ENCODE results near the gene TRPM2.

TRPM2 gene

DNA sequence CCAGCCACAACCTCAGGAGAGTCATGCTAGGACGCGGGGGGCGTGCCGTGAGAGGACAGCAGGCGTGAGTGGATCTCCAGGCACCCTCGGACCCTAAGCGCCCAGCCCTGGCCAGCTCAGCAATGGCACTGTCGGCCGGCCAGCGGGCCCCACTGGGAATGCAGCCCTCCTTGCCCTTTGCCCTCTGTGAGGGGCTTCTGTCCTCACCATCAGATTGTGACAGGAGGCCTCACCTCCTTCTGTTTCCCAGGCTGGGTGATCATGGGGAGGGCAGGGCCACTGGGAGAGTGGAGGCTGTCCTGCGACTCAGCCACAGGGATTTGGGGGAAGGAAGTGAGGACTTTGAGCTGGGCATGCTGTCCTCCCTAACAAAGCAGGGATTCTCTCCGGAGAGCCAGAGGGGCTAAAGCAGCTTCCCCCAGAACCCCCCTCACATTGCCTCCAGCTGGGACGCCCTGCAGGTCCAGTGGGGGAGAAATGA, 95.3 kb downstream of the TRPM2 start:
- H3K27ac ChIP-seq (ENCODE audit: low read length) = no peak overlapping the region
- no peak overlapping the region for H3K9ac ChIP-seq (ENCODE audit: low read depth, low read length)
- H3K4me2 ChIP-seq (ENCODE audit: insufficient read depth, low read length) = no peak overlapping the region
- no peaks in the 10 kb centered on the region for H3K36me3 ChIP-seq (ENCODE audit: insufficient read depth, low read length)
- TF ChIP-seq CTCF (IDR thresholded peaks at IDR 0.05; ENCODE audit: borderline replicate concordance, extremely low read depth, low read length, poor library complexity, severe bottlenecking) (no peak), EZH2 (IDR thresholded peaks at IDR 0.05; ENCODE audit: borderline replicate concordance, low read depth, low read length, severe bottlenecking) (no peak)
- H3K79me2 ChIP-seq (ENCODE audit: insufficient read depth, low read length) = no peaks in the 10 kb centered on the region
- H4K20me1 ChIP-seq (ENCODE audit: insufficient read depth, low read length) = no peaks in the 10 kb centered on the region
- ATAC-seq (ENCODE audit: insufficient read depth, low read depth) (no peak), DNase-seq (no peak)
- peaks cover 3% of the 10 kb centered on the region for H3K9me3 ChIP-seq (ENCODE audit: insufficient read depth, low read length, severe bottlenecking)
- H3K4me1 ChIP-seq (ENCODE audit: insufficient read depth, low read length) = no peaks in the 10 kb centered on the region
- no peaks in the 10 kb centered on the region for H3K27me3 ChIP-seq (ENCODE audit: insufficient read depth, low read length, poor library complexity)
- H2AFZ ChIP-seq (ENCODE audit: low read depth, low read length) = no peak overlapping the region
- H3K4me3 ChIP-seq (ENCODE audit: low read depth in 1 of 2, low read length in 2 of 2) = no peak overlapping the region

GRCh38 chr21:44449473-44450363, 96.3 kb downstream of the TRPM2 start:
- no peak for ATAC-seq (ENCODE audit: insufficient read depth, low read depth)
- Histone ChIP-seq H3K9ac (ENCODE audit: low read depth, low read length) (no peak overlapping the region), H3K27me3 (ENCODE audit: insufficient read depth, low read length, poor library complexity) (no peaks in the 10 kb centered on the region), H4K20me1 (ENCODE audit: insufficient read depth, low read length) (no peaks in the 10 kb centered on the region), H3K79me2 (ENCODE audit: insufficient read depth, low read length) (no peaks in the 10 kb centered on the region), H3K4me3 (ENCODE audit: low read depth in 1 of 2, low read length in 2 of 2) (no peak overlapping the region), H3K9me3 (ENCODE audit: insufficient read depth, low read length, severe bottlenecking) (peaks cover 8% of the 10 kb centered on the region), H3K27ac (ENCODE audit: low read length) (no peak overlapping the region), H3K4me2 (ENCODE audit: insufficient read depth, low read length) (no peak overlapping the region), H2AFZ (ENCODE audit: low read depth, low read length) (no peak overlapping the region), H3K36me3 (ENCODE audit: insufficient read depth, low read length) (no peaks in the 10 kb centered on the region), H3K4me1 (ENCODE audit: insufficient read depth, low read length) (peaks cover 1% of the 10 kb centered on the region)
- DNase-seq = no peak
- no peak for TF ChIP-seq CTCF (IDR thresholded peaks at IDR 0.05; ENCODE audit: borderline replicate concordance, extremely low read depth, low read length, poor library complexity, severe bottlenecking)
- no peak for TF ChIP-seq EZH2 (IDR thresholded peaks at IDR 0.05; ENCODE audit: borderline replicate concordance, low read depth, low read length, severe bottlenecking)

- H3K9ac ChIP-seq (ENCODE audit: low read depth, low read length) = no peak overlapping the region
- H3K79me2 ChIP-seq (ENCODE audit: insufficient read depth, low read length) = no peaks in the 10 kb centered on the region
- no peak overlapping the region for H3K4me3 ChIP-seq (ENCODE audit: low read depth in 1 of 2, low read length in 2 of 2)
- H3K27ac ChIP-seq (ENCODE audit: low read length) = no peak overlapping the region
- no peaks in the 10 kb centered on the region for H3K27me3 ChIP-seq (ENCODE audit: insufficient read depth, low read length, poor library complexity)
- H3K4me2 ChIP-seq (ENCODE audit: insufficient read depth, low read length) = no peak overlapping the region
- ATAC-seq (ENCODE audit: insufficient read depth, low read depth) = no peak
- H4K20me1 ChIP-seq (ENCODE audit: insufficient read depth, low read length) = no peaks in the 10 kb centered on the region
- peaks cover 8% of the 10 kb centered on the region for H3K9me3 ChIP-seq (ENCODE audit: insufficient read depth, low read length, severe bottlenecking)
- H3K36me3 ChIP-seq (ENCODE audit: insufficient read depth, low read length) = no peaks in the 10 kb centered on the region
- TF ChIP-seq CTCF (IDR thresholded peaks at IDR 0.05; ENCODE audit: borderline replicate concordance, extremely low read depth, low read length, poor library complexity, severe bottlenecking) (no peak), EZH2 (IDR thresholded peaks at IDR 0.05; ENCODE audit: borderline replicate concordance, low read depth, low read length, severe bottlenecking) (no peak)
- peaks cover 4% of the 10 kb centered on the region for H3K4me1 ChIP-seq (ENCODE audit: insufficient read depth, low read length)
- no peak overlapping the region for H2AFZ ChIP-seq (ENCODE audit: low read depth, low read length)
- no peak for DNase-seq
These were observed 97.0 kb downstream of the TRPM2 start for GRCh38 chr21:44450402-44450801.

Data from DND-41 (cell line).